Measurements from ENCODE around the gene PRSS22. TPM values are rescaled to one million over a fixed set of nuclear protein-coding genes. Genes with fewer than 3 reads are reported as not detected.

The PRSS22 gene
- total RNA-seq, 1 donor from 2014 or later: 76.0 TPM

DNA sequence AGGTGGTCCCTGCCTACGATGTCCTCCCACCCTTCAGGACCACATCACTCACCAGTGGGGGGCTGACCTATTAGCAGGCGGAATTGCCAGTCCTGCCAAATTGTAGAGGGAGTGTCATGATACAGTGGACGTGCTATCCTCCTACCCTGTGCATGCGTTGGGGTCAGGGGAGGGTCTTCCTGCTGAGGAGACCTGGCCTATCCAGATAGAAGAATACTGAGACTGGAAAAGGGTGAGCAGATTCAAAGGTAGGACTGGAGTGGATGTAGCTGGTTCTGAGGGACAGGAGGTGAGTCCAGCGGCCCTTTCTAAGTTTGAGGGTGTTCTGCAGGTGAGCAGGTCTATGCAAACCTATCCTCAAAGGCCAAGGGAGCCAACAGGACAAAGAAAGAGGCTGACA is 51.7 kb downstream of the PRSS22 start:
- DNase-seq (ENCODE audit: low read depth): no peak

DNA sequence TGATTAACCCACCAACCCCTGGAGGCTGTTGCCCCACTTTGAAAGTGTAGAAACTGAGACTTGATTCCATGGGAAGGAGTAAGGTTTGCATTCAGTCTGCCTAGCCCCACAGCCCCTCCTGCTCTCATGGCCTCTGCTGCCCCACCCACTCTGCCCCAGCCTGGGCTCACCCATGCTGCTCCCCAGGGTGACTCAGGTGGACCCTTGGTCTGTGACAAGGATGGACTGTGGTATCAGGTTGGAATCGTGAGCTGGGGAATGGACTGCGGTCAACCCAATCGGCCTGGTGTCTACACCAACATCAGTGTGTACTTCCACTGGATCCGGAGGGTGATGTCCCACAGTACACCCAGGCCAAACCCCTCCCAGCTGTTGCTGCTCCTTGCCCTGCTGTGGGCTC is 53.2 kb downstream of the PRSS22 start:
- Histone ChIP-seq H3K36me3 (ENCODE audit: control insufficient read depth, insufficient read depth, low read length) (no peaks in the 10 kb centered on the region), H3K27me3 (ENCODE audit: control insufficient read depth, insufficient read depth, low read length) (peaks cover 7% of the 10 kb centered on the region), H3K4me3 (ENCODE audit: low read depth, low read length) (no peak overlapping the region)
- TF ChIP-seq, protein P1, sequence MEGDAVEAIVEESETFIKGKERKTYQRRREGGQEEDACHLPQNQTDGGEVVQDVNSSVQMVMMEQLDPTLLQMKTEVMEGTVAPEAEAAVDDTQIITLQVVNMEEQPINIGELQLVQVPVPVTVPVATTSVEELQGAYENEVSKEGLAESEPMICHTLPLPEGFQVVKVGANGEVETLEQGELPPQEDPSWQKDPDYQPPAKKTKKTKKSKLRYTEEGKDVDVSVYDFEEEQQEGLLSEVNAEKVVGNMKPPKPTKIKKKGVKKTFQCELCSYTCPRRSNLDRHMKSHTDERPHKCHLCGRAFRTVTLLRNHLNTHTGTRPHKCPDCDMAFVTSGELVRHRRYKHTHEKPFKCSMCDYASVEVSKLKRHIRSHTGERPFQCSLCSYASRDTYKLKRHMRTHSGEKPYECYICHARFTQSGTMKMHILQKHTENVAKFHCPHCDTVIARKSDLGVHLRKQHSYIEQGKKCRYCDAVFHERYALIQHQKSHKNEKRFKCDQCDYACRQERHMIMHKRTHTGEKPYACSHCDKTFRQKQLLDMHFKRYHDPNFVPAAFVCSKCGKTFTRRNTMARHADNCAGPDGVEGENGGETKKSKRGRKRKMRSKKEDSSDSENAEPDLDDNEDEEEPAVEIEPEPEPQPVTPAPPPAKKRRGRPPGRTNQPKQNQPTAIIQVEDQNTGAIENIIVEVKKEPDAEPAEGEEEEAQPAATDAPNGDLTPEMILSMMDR (IDR thresholded peaks at IDR 0.05; ENCODE audit: insufficient read depth, low read length, poor library complexity, severe bottlenecking): no peak
- DNase-seq (ENCODE audit: low read depth): no peak

More for the DNA sequence above, 51.7 kb downstream of the PRSS22 start:
- H3K4me3 ChIP-seq (ENCODE audit: low read depth, low read length): no peak overlapping the region
- H3K27me3 ChIP-seq (ENCODE audit: control insufficient read depth, insufficient read depth, low read length): peaks cover 7% of the 10 kb centered on the region
- TF ChIP-seq, protein P1 (IDR thresholded peaks at IDR 0.05; ENCODE audit: insufficient read depth, low read length, poor library complexity, severe bottlenecking): no peak
- no peaks in the 10 kb centered on the region for H3K36me3 ChIP-seq (ENCODE audit: control insufficient read depth, insufficient read depth, low read length)

DNA sequence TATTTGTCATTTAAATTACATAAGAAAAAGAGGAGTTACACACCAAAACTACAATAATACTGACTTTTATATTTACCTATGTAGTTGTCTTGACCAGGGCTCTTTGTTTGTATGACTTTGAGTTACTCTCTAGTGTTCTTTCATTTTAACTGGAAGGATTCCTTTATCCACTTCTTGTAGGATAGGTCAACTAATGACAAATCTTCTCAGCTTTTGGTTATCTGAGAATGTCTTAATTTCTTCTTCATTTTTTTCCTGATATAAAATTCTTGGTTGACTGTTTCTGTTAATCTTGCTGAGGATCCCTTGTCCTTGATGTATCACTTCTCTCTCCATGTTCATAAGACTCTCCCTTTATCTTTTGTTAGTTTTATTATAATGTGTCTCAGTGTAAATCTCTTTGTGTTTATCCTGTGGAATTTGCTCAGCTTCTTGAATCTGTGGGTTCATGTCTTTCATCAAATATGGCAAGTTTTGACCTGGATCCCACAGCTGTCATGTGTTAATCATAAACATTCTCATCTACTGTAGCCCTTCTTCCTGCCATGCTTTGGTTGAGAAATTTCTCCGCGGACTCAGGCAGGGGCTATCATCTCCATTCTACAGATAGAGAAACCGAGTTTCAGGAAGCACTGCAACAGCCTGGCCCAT is 54.3 kb downstream of the PRSS22 start:
- DNase-seq (ENCODE audit: low read depth): no peak
- TF ChIP-seq, protein P1 (IDR thresholded peaks at IDR 0.05; ENCODE audit: insufficient read depth, low read length, poor library complexity, severe bottlenecking): no peak
- H3K27me3 ChIP-seq (ENCODE audit: control insufficient read depth, insufficient read depth, low read length): peaks cover 7% of the 10 kb centered on the region

More for the DNA sequence above, 54.3 kb downstream of the PRSS22 start:
- Histone ChIP-seq H3K36me3 (ENCODE audit: control insufficient read depth, insufficient read depth, low read length) (no peaks in the 10 kb centered on the region), H3K4me3 (ENCODE audit: low read depth, low read length) (no peak overlapping the region)

Other genes starting within 250 kb of the PRSS22 start
- 47.4 and 47.8 TPM in 2 replicates for gene KCTD5, start 175.6 kb downstream of the PRSS22 start, total RNA-seq
- 2.9 and 3.1 TPM in 2 replicates for gene PRSS27, start 137.9 kb downstream of the PRSS22 start, total RNA-seq
- 82.6 and 136 TPM in 2 replicates for gene SRRM2, start 105.5 kb downstream of the PRSS22 start, total RNA-seq
- gene ELOB, start 80.9 kb downstream of the PRSS22 start, total RNA-seq: 557 and 714 TPM in 2 replicates
- gene PRSS33, start 70.6 kb downstream of the PRSS22 start, total RNA-seq: not detected in 2 replicates
- gene PRSS41, start 59.7 kb downstream of the PRSS22 start, total RNA-seq: not detected in 2 replicates
- gene PRSS21, start 40.9 kb downstream of the PRSS22 start, total RNA-seq: 0.29 and 3.0 TPM in 2 replicates
- gene ZG16B, start 27.9 kb downstream of the PRSS22 start, total RNA-seq: 1.1 and 2.8 TPM in 2 replicates
- gene FLYWCH2, start 25.0 kb upstream of the PRSS22 start, total RNA-seq: 58.6 and 69.5 TPM in 2 replicates
- gene FLYWCH1, start 53.8 kb upstream of the PRSS22 start, total RNA-seq: 48.4 and 66.1 TPM in 2 replicates
- gene KREMEN2, start 106.1 kb upstream of the PRSS22 start, total RNA-seq: 0.04 and 1.3 TPM in 2 replicates
- gene PAQR4, start 111.2 kb upstream of the PRSS22 start, total RNA-seq: 14.2 and 15.2 TPM in 2 replicates
- gene PKMYT1, start 122.3 kb upstream of the PRSS22 start, total RNA-seq: 5.1 and 6.1 TPM in 2 replicates
- gene CLDN9, start 154.8 kb upstream of the PRSS22 start, total RNA-seq: 1.0 and 3.1 TPM in 2 replicates
- gene CLDN6, start 160.0 kb upstream of the PRSS22 start, total RNA-seq: 319 and 359 TPM in 2 replicates
- 572 and 754 TPM in 2 replicates for gene TNFRSF12A, start 162.2 kb upstream of the PRSS22 start, total RNA-seq
- 10.2 and 18.4 TPM in 2 replicates for gene HCFC1R1, start 165.8 kb upstream of the PRSS22 start, total RNA-seq
- 12.2 and 17.0 TPM in 2 replicates for gene THOC6, start 165.9 kb upstream of the PRSS22 start, total RNA-seq
- gene BICDL2, start 178.8 kb upstream of the PRSS22 start, total RNA-seq: 6.9 and 9.2 TPM in 2 replicates
- gene MMP25, start 188.4 kb upstream of the PRSS22 start, total RNA-seq: 0.17 TPM in 1 of 2 replicates, not detected in the other
- gene IL32, start 207.5 kb upstream of the PRSS22 start, total RNA-seq: 621 and 682 TPM in 2 replicates
- not detected in 2 replicates for gene ZSCAN10, start 241.1 kb upstream of the PRSS22 start, total RNA-seq

Data from kidney epithelial cell (primary cell).